Naive thymus-derived CD4-positive, alpha-beta T cell (primary cell): ENCODE data around the gene KLHL18. TPM values are rescaled to one million over a fixed set of nuclear protein-coding genes. Genes with fewer than 3 reads are reported as not detected.

Experiments used
- ATAC-seq: fragments of 150-1000 bp; cut with Tn5 transposase; 2 replicates; pipeline ENCODE4 v1.10.0; 2021; ENCODE audit warnings: mild to moderate bottlenecking, moderate library complexity
- CTCF ChIA-PET: fragments of 350-600 bp; sonication (Branson Sonifier 250); formaldehyde crosslinking; loops from one replicate; lab custom pipeline; 2021; ENCODE audit warnings: antibody characterized with exemption; lab: Charles Lee
- POLR2A ChIA-PET: fragments of 350-600 bp; sonication (Branson Sonifier 250); formaldehyde crosslinking; loops from one replicate; lab custom pipeline; 2021; ENCODE audit warnings: antibody characterized with exemption, inconsistent platforms; lab: Charles Lee
- DNase-seq, 9 donors: peaks; one replicate each; pipeline versions ENCODE4 v3.0.0 to v3.0.0-alpha.2; 2020 to 2022; ENCODE audit warnings: mixed read lengths in 1 of 9
- H3K27ac ChIP-seq: one replicate; pipeline ENCODE4 v1.7.0; 2013; ENCODE audit warnings: mild to moderate bottlenecking, low read depth, low read length, moderate library complexity
- H3K27me3 ChIP-seq, 2 donors: one replicate each; pipeline ENCODE4 v1.7.0; 2013; ENCODE audit warnings: low read length in 2 of 2, mild to moderate bottlenecking in 2 of 2, moderate library complexity in 2 of 2; ENCODE audit not compliant: control insufficient read depth in 2 of 2, insufficient read depth in 2 of 2
- H3K36me3 ChIP-seq, 3 experiments: 1 replicate in 2 of 3; 2 replicates in 1 of 3; pipeline ENCODE4 v1.7.0; 2013; ENCODE audit warnings: low read length in 3 of 3, mild to moderate bottlenecking in 3 of 3, moderate library complexity in 1 of 3; ENCODE audit not compliant: insufficient read depth in 3 of 3, control insufficient read depth in 2 of 3
- H3K4me1 ChIP-seq, 2 donors: one replicate each; pipeline ENCODE4 v1.7.0; 2013; ENCODE audit warnings: low read length in 2 of 2, mild to moderate bottlenecking in 2 of 2, moderate library complexity in 1 of 2; ENCODE audit not compliant: control insufficient read depth in 2 of 2, insufficient read depth in 2 of 2
- H3K4me3 ChIP-seq: 2 replicates; pipeline ENCODE4 v1.7.0; 2013; ENCODE audit warnings: mild to moderate bottlenecking, low read length
- H3K9me3 ChIP-seq, 3 experiments: 1 replicate in 2 of 3; 2 replicates in 1 of 3; pipeline ENCODE4 v1.7.0; 2013; ENCODE audit warnings: low read length in 3 of 3; ENCODE audit not compliant: control insufficient read depth in 2 of 3
- H3K27ac Mint-ChIP-seq, 9 donors: one replicate each; pipeline ENCODE4 v1.8.0; 2020 to 2022; ENCODE audit warnings: mixed read lengths in 9 of 9, mild to moderate bottlenecking in 8 of 9, moderate library complexity in 5 of 9, inconsistent platforms in 2 of 9
- H3K27me3 Mint-ChIP-seq, 5 donors: one replicate each; pipeline ENCODE4 v1.8.0; 2021 to 2022; ENCODE audit warnings: mixed read lengths in 5 of 5, mild to moderate bottlenecking in 1 of 5
- H3K36me3 Mint-ChIP-seq, 5 donors: one replicate each; pipeline ENCODE4 v1.8.0; 2020 to 2022; ENCODE audit warnings: mixed read lengths in 5 of 5, mild to moderate bottlenecking in 3 of 5, inconsistent platforms in 1 of 5
- H3K4me1 Mint-ChIP-seq, 7 donors: one replicate each; pipeline ENCODE4 v1.8.0; 2020 to 2022; ENCODE audit warnings: mixed read lengths in 7 of 7, mild to moderate bottlenecking in 3 of 7, inconsistent platforms in 1 of 7
- H3K4me3 Mint-ChIP-seq, 10 donors: one replicate each; pipeline ENCODE4 v1.8.0; 2020 to 2022; ENCODE audit warnings: mild to moderate bottlenecking in 10 of 10, mixed read lengths in 10 of 10, moderate library complexity in 6 of 10, inconsistent platforms in 2 of 10
- H3K9me3 Mint-ChIP-seq, 11 donors: one replicate each; pipeline ENCODE4 v1.8.0; 2020 to 2022; ENCODE audit warnings: mixed read lengths in 11 of 11, mild to moderate bottlenecking in 4 of 11, inconsistent platforms in 1 of 11, moderate library complexity in 1 of 11
- intact Hi-C, 2 donors: fragments of 100-400 bp; cut with micrococcal nuclease; formaldehyde crosslinking; loops; one replicate each; pipeline ENCODE4 v1.15.1; 2023
- polyA plus RNA-seq, 2 donors: library from polyadenylated mRNA; unstranded; fragments of 300-500 nt; fragmentation: Illumina TruSeq; gene quantifications; one replicate each; pipeline ENCODE4 v1.2.3, GENCODE V29; 2021
- total RNA-seq, 6 experiments: library from RNA in 5 of 6; stranded (reverse) in 5 of 6; gene quantifications; 1 replicate in 5 of 6; 2 replicates in 1 of 6; pipeline ENCODE4 v1.2.3 and lab custom pipeline; 2021 to 2026

The KLHL18 gene
- total and polyA plus RNA-seq, 7 experiments from 2014 or later = 8.8 to 47.5 (median 23.0) TPM

- no peaks in the 10 kb centered on the region for H3K27me3 ChIP-seq
- peaks cover 0 to 1% (median 0%) of the 10 kb centered on the region in 11 donors for H3K9me3 Mint-ChIP-seq
- DNase-seq (peak in 3 of 9 donors; percentile 7 to 20 (median 11)), ATAC-seq (peak; percentile 40)
- H3K4me1 ChIP-seq = no peaks in the 10 kb centered on the region
- H3K36me3 ChIP-seq = no peaks in the 10 kb centered on the region
- peaks cover 0 to 9% (median 4%) of the 10 kb centered on the region in 5 donors for H3K27me3 Mint-ChIP-seq
- no peak overlapping the region for H3K4me3 Mint-ChIP-seq
- peaks cover 0 to 12% (median 0%) of the 10 kb centered on the region in 7 donors for H3K4me1 Mint-ChIP-seq
- no peak overlapping the region for H3K27ac ChIP-seq
- no peaks in the 10 kb centered on the region for H3K36me3 Mint-ChIP-seq
- POLR2A ChIA-PET = no interaction called here
- no peak overlapping the region for H3K4me3 ChIP-seq
- H3K27ac Mint-ChIP-seq = peak overlapping the region in 1 of 9 donors; percentile 25
- CTCF ChIA-PET = interaction anchor here (0.7 kb wide), 1 partner anchor 9 kb away, joined by 3 read pairs; the partner anchor contains the start of gene PTPN23
- intact Hi-C loops = loop anchor here (1.0 to 5.0 kb wide), 2 partner anchors 519 to 666 kb away; no protein-coding TSS in a partner anchor
- no peaks in the 10 kb centered on the region for H3K9me3 ChIP-seq
These were observed 88.3 kb downstream of the KLHL18 start for GRCh38 chr3:47370887-47371697.

GRCh38 chr3:47374587-47374986, 91.8 kb downstream of the KLHL18 start:
- no peaks in the 10 kb centered on the region for H3K9me3 ChIP-seq
- Mint-ChIP-seq H3K4me1 (peaks cover 6 to 19% (median 12%) of the 10 kb centered on the region in 7 donors), H3K4me3 (no peak overlapping the region), H3K36me3 (peaks cover 0 to 3% (median 0%) of the 10 kb centered on the region in 5 donors), H3K27ac (no peak overlapping the region), H3K9me3 (peaks cover 0 to 1% (median 0%) of the 10 kb centered on the region in 11 donors), H3K27me3 (peaks cover 0 to 5% (median 1%) of the 10 kb centered on the region in 5 donors)
- intact Hi-C loops = loop anchor here in 1 of 2 donors (5.0 kb wide), 1 partner anchor 522 kb away; no protein-coding TSS in a partner anchor
- DNase-seq (no peak), ATAC-seq (no peak)
- H3K27me3 ChIP-seq = no peaks in the 10 kb centered on the region
- no peaks in the 10 kb centered on the region for H3K36me3 ChIP-seq
- no peak overlapping the region for H3K4me3 ChIP-seq
- H3K27ac ChIP-seq = no peak overlapping the region
- ChIA-PET CTCF (interaction anchor here (0.8 kb wide), 1 partner anchor 508 kb away, joined by 3 read pairs; no protein-coding TSS in a partner anchor), POLR2A (interaction anchor here (0.9 kb wide), 1 partner anchor 9 kb away, joined by 3 read pairs; no protein-coding TSS in a partner anchor)
- peaks cover 3% of the 10 kb centered on the region in 2 donors for H3K4me1 ChIP-seq

GRCh38 chr3:47376393-47376792, 93.6 kb downstream of the KLHL18 start:
- no peak overlapping the region for H3K27ac ChIP-seq
- ChIA-PET CTCF (no interaction called here), POLR2A (no interaction called here)
- Mint-ChIP-seq H3K4me1 (peaks cover 17 to 29% (median 22%) of the 10 kb centered on the region in 7 donors), H3K9me3 (peaks cover 0 to 1% (median 0%) of the 10 kb centered on the region in 11 donors), H3K27ac (no peak overlapping the region), H3K27me3 (peaks cover 0 to 7% (median 0%) of the 10 kb centered on the region in 5 donors), H3K4me3 (no peak overlapping the region), H3K36me3 (peaks cover 0 to 9% (median 0%) of the 10 kb centered on the region in 5 donors)
- H3K27me3 ChIP-seq = no peaks in the 10 kb centered on the region
- H3K9me3 ChIP-seq = no peaks in the 10 kb centered on the region
- H3K4me1 ChIP-seq = peaks cover 12 to 13% of the 10 kb centered on the region in 2 donors
- peaks cover 0 to 6% (median 0%) of the 10 kb centered on the region in 3 experiments for H3K36me3 ChIP-seq
- DNase-seq = no peak
- H3K4me3 ChIP-seq = no peak overlapping the region
- ATAC-seq = no peak
- intact Hi-C loops = no loop called here

- peaks cover 23 to 31% (median 28%) of the 10 kb centered on the region in 7 donors for H3K4me1 Mint-ChIP-seq
- intact Hi-C loops = no loop called here
- H3K27me3 ChIP-seq = no peaks in the 10 kb centered on the region
- no peak for DNase-seq
- H3K4me3 Mint-ChIP-seq = no peak overlapping the region
- POLR2A ChIA-PET = no interaction called here
- peaks cover 20 to 21% of the 10 kb centered on the region in 2 donors for H3K4me1 ChIP-seq
- peak overlapping the region in 4 of 9 donors; percentile 17 to 71 (median 50) for H3K27ac Mint-ChIP-seq
- H3K27me3 Mint-ChIP-seq = peaks cover 0 to 6% (median 0%) of the 10 kb centered on the region in 5 donors
- H3K9me3 Mint-ChIP-seq = no peaks in the 10 kb centered on the region
- H3K36me3 ChIP-seq = peaks cover 0 to 6% (median 0%) of the 10 kb centered on the region in 3 experiments
- H3K9me3 ChIP-seq = no peaks in the 10 kb centered on the region
- CTCF ChIA-PET = no interaction called here
- H3K36me3 Mint-ChIP-seq = peaks cover 0 to 9% (median 0%) of the 10 kb centered on the region in 5 donors
- ATAC-seq = no peak
- H3K27ac ChIP-seq = no peak overlapping the region
- no peak overlapping the region for H3K4me3 ChIP-seq
These were observed 94.4 kb downstream of the KLHL18 start for GRCh38 chr3:47377186-47377585.

- ATAC-seq (no peak), DNase-seq (no peak)
- Mint-ChIP-seq H3K36me3 (peaks cover 0 to 9% (median 0%) of the 10 kb centered on the region in 5 donors), H3K4me3 (peak overlapping the region in 4 of 10 donors; percentile 2 to 24 (median 19)), H3K9me3 (no peaks in the 10 kb centered on the region), H3K27ac (peak overlapping the region in 5 of 9 donors; percentile 25 to 100 (median 62)), H3K4me1 (peaks cover 34 to 41% (median 40%) of the 10 kb centered on the region in 7 donors), H3K27me3 (peaks cover 0 to 2% (median 0%) of the 10 kb centered on the region in 5 donors)
- ChIA-PET POLR2A (no interaction called here), CTCF (no interaction called here)
- peaks cover 0 to 6% (median 0%) of the 10 kb centered on the region in 3 experiments for H3K36me3 ChIP-seq
- H3K27ac ChIP-seq = peak overlapping the region; percentile 4
- H3K27me3 ChIP-seq = no peaks in the 10 kb centered on the region
- peaks cover 23 to 26% of the 10 kb centered on the region in 2 donors for H3K4me1 ChIP-seq
- intact Hi-C loops = no loop called here
- H3K9me3 ChIP-seq = no peaks in the 10 kb centered on the region
- no peak overlapping the region for H3K4me3 ChIP-seq
These were observed 96.1 kb downstream of the KLHL18 start for GRCh38 chr3:47378869-47379268.

- Mint-ChIP-seq H3K27me3 (peaks cover 0 to 2% (median 0%) of the 10 kb centered on the region in 5 donors), H3K9me3 (no peaks in the 10 kb centered on the region), H3K4me3 (peak overlapping the region; percentile 90 to 100 (median 98)), H3K27ac (peak overlapping the region; percentile 92 to 100 (median 99)), H3K36me3 (peaks cover 0 to 9% (median 0%) of the 10 kb centered on the region in 5 donors), H3K4me1 (peaks cover 37 to 46% (median 43%) of the 10 kb centered on the region in 7 donors)
- Histone ChIP-seq H3K4me1 (peaks cover 23 to 26% of the 10 kb centered on the region in 2 donors), H3K27ac (peak overlapping the region; percentile 92), H3K27me3 (no peaks in the 10 kb centered on the region), H3K36me3 (peaks cover 0 to 6% (median 0%) of the 10 kb centered on the region in 3 experiments), H3K4me3 (no peak overlapping the region), H3K9me3 (no peaks in the 10 kb centered on the region)
- POLR2A ChIA-PET = no interaction called here
- no peak for DNase-seq
- intact Hi-C loops = no loop called here
- CTCF ChIA-PET = no interaction called here
- ATAC-seq = no peak
These were observed 96.7 kb downstream of the KLHL18 start for GRCh38 chr3:47379411-47379899.
